HUES64 (cell line): ENCODE measurements around the gene TEX2.

Experiments used
- H3K27ac ChIP-seq: 2 replicates; pipeline ENCODE4 v1.7.0; 2013; ENCODE audit warnings: low read depth, low read length, inconsistent platforms
- H3K27me3 ChIP-seq: 2 replicates; pipeline ENCODE4 v1.6.1; 2013; ENCODE audit warnings: mild to moderate bottlenecking, low read length; ENCODE audit not compliant: insufficient read depth
- H3K36me3 ChIP-seq: 2 replicates; pipeline ENCODE4 v1.6.1; 2013; ENCODE audit warnings: mild to moderate bottlenecking, low read length; ENCODE audit not compliant: insufficient read depth
- H3K4me1 ChIP-seq: 2 replicates; pipeline ENCODE4 v1.6.1; 2013; ENCODE audit warnings: mild to moderate bottlenecking, low read length, moderate library complexity; ENCODE audit not compliant: insufficient read depth
- H3K4me3 ChIP-seq: 2 replicates; pipeline ENCODE4 v1.5.1; 2013; ENCODE audit warnings: mild to moderate bottlenecking, low read length, moderate library complexity
- H3K9ac ChIP-seq: 2 replicates; pipeline ENCODE4 v1.6.1; 2013; ENCODE audit warnings: mild to moderate bottlenecking, low read depth, low read length
- H3K9me3 ChIP-seq: 2 replicates; pipeline ENCODE4 v1.6.1; 2013; ENCODE audit warnings: low read depth, low read length; ENCODE audit not compliant: insufficient read depth
- WGBS: fragments of 150-250, 120-280 bp; methylation state at CpG from one replicate; pipeline ENCODE4 v1.1.7; 2013; ENCODE audit warnings: missing lambda C conversion rate; 5-methylcytosine and 5-hydroxymethylcytosine counted together

Gene TEX2

GRCh38 chr17:64262198-64262999 lies 661 bp downstream of the TEX2 start:
- Histone ChIP-seq H3K4me1 (peaks cover 7% of the 10 kb centered on the region; the same call in 1 of the 2 replicates), H3K27me3 (peaks cover 35% of the 10 kb centered on the region), H3K9ac (peak overlapping the region; percentile 67), H3K27ac (no peak overlapping the region), H3K9me3 (no peaks in the 10 kb centered on the region), H3K36me3 (no peaks in the 10 kb centered on the region), H3K4me3 (peak overlapping the region; percentile 95)
- WGBS, result 2% methylated on average over 59 of the region's 59 CpGs

- 76% methylated on average over 6 of the region's 6 CpGs for WGBS
- Histone ChIP-seq H3K36me3 (no peaks in the 10 kb centered on the region), H3K27ac (no peak overlapping the region), H3K9me3 (no peaks in the 10 kb centered on the region), H3K27me3 (peaks cover 35% of the 10 kb centered on the region), H3K4me1 (peaks cover 15% of the 10 kb centered on the region), H3K9ac (peak overlapping the region; percentile 67; the same call in 1 of the 2 replicates), H3K4me3 (peak overlapping the region; percentile 95)
Observed at GRCh38 chr17:64261417-64262145, 1.5 kb downstream of the TEX2 start.

GRCh38 chr17:64260886-64261285 lies 2.2 kb downstream of the TEX2 start:
- Histone ChIP-seq H3K9ac (no peak overlapping the region), H3K4me1 (peaks cover 15% of the 10 kb centered on the region), H3K4me3 (no peak overlapping the region), H3K36me3 (no peaks in the 10 kb centered on the region), H3K27ac (no peak overlapping the region), H3K27me3 (peaks cover 35% of the 10 kb centered on the region), H3K9me3 (no peaks in the 10 kb centered on the region)
- no CpG with 5 or more reads among the region's 1 CpG for WGBS

GRCh38 chr17:64259922-64260321 lies 3.1 kb downstream of the TEX2 start:
- WGBS, result 83% methylated on average over 3 of the region's 3 CpGs
- no peak overlapping the region for H3K27ac ChIP-seq
- no peak overlapping the region for H3K9ac ChIP-seq
- H3K9me3 ChIP-seq, result no peaks in the 10 kb centered on the region
- no peak overlapping the region for H3K4me3 ChIP-seq
- peaks cover 15% of the 10 kb centered on the region for H3K4me1 ChIP-seq
- peaks cover 34% of the 10 kb centered on the region for H3K27me3 ChIP-seq
- no peaks in the 10 kb centered on the region for H3K36me3 ChIP-seq

- Histone ChIP-seq H3K9me3 (no peaks in the 10 kb centered on the region), H3K27me3 (peaks cover 29% of the 10 kb centered on the region), H3K9ac (no peak overlapping the region), H3K27ac (no peak overlapping the region), H3K36me3 (no peaks in the 10 kb centered on the region), H3K4me1 (peaks cover 15% of the 10 kb centered on the region), H3K4me3 (no peak overlapping the region)
- WGBS, result 90% methylated on average over 3 of the region's 3 CpGs
Observed at GRCh38 chr17:64259426-64259825, 3.6 kb downstream of the TEX2 start.

GRCh38 chr17:64256913-64257807 lies 5.9 kb downstream of the TEX2 start:
- H3K27ac ChIP-seq, result no peak overlapping the region
- H3K9me3 ChIP-seq, result no peaks in the 10 kb centered on the region
- peaks cover 18% of the 10 kb centered on the region for H3K4me1 ChIP-seq
- no peak overlapping the region for H3K9ac ChIP-seq
- 94% methylated on average over 9 of the region's 9 CpGs for WGBS
- H3K4me3 ChIP-seq, result no peak overlapping the region
- H3K36me3 ChIP-seq, result no peaks in the 10 kb centered on the region
- H3K27me3 ChIP-seq, result peaks cover 20% of the 10 kb centered on the region

GRCh38 chr17:64255764-64256163 lies 7.3 kb downstream of the TEX2 start:
- 92% methylated on average over 6 of the region's 6 CpGs for WGBS
- no peak overlapping the region for H3K9ac ChIP-seq
- 0 out of 2 replicates have a peak, but pooled peaks cover 6% of the 10 kb centered on the region for H3K27me3 ChIP-seq
- H3K4me3 ChIP-seq, result no peak overlapping the region
- no peaks in the 10 kb centered on the region for H3K9me3 ChIP-seq
- H3K36me3 ChIP-seq, result no peaks in the 10 kb centered on the region
- peaks cover 14% of the 10 kb centered on the region; the same call in 1 of the 2 replicates for H3K4me1 ChIP-seq
- no peak overlapping the region for H3K27ac ChIP-seq

- Histone ChIP-seq H3K4me1 (peaks cover 14% of the 10 kb centered on the region; the same call in 1 of the 2 replicates), H3K9me3 (no peaks in the 10 kb centered on the region), H3K9ac (no peak overlapping the region), H3K27me3 (no peaks in the 10 kb centered on the region), H3K27ac (no peak overlapping the region), H3K36me3 (no peaks in the 10 kb centered on the region), H3K4me3 (no peak overlapping the region)
- 84% methylated on average over 2 of the region's 2 CpGs for WGBS
Observed at GRCh38 chr17:64254755-64255154, 8.3 kb downstream of the TEX2 start.

GRCh38 chr17:64253470-64253869 lies 9.6 kb downstream of the TEX2 start:
- 87% methylated on average over 5 of the region's 5 CpGs for WGBS
- H3K27me3 ChIP-seq, result no peaks in the 10 kb centered on the region
- H3K4me1 ChIP-seq, result peaks cover 14% of the 10 kb centered on the region; the same call in 1 of the 2 replicates
- no peak overlapping the region for H3K27ac ChIP-seq
- no peak overlapping the region for H3K4me3 ChIP-seq
- H3K36me3 ChIP-seq, result no peaks in the 10 kb centered on the region
- no peaks in the 10 kb centered on the region for H3K9me3 ChIP-seq
- H3K9ac ChIP-seq, result no peak overlapping the region

GRCh38 chr17:64252831-64253230 lies 10.2 kb downstream of the TEX2 start:
- WGBS, result 100% methylated on average over 1 of the region's 1 CpG
- Histone ChIP-seq H3K9me3 (no peaks in the 10 kb centered on the region), H3K36me3 (no peaks in the 10 kb centered on the region), H3K4me3 (no peak overlapping the region), H3K27me3 (no peaks in the 10 kb centered on the region), H3K9ac (no peak overlapping the region), H3K27ac (no peak overlapping the region), H3K4me1 (peaks cover 14% of the 10 kb centered on the region; the same call in 1 of the 2 replicates)
